ENCODE data around the gene ATP13A4.

The ATP13A4 gene

DNA sequence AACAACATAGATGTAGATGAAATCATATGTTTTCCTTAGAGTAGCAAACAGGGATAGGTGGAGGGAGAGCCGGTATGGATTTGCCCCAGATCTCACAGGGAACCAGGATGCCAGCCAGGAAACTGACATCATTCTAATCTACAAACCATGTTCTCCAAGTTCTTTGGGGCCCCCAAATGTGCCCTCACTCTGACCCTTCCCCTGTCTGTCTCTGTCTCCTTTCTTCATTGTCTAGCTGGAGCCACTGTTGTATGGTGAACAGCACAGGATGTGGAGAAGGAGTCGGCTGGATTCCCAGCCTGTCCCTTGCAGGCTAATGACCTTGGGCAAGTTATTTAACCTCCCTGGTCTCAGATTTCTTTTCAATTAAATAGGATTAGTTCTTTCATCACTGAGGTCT, 177.1 kb downstream of the ATP13A4 start:
- H3K27ac Mint-ChIP-seq, result no peak overlapping the region
- DNase-seq (ENCODE audit: low spot score), result no peak
- H3K4me3 Mint-ChIP-seq, result no peak overlapping the region
- H3K36me3 Mint-ChIP-seq (ENCODE audit: low read depth), result no peaks in the 10 kb centered on the region
- H3K27me3 Mint-ChIP-seq (ENCODE audit: low read depth), result peaks cover 11% of the 10 kb centered on the region
- H3K4me1 Mint-ChIP-seq (ENCODE audit: low read depth), result peaks cover 7% of the 10 kb centered on the region
- H3K9me3 Mint-ChIP-seq, result no peaks in the 10 kb centered on the region

- Mint-ChIP-seq H3K4me1 (ENCODE audit: low read depth) (peaks cover 11% of the 10 kb centered on the region), H3K4me3 (no peak overlapping the region), H3K9me3 (no peaks in the 10 kb centered on the region), H3K27me3 (ENCODE audit: low read depth) (peaks cover 8% of the 10 kb centered on the region), H3K36me3 (ENCODE audit: low read depth) (no peaks in the 10 kb centered on the region), H3K27ac (no peak overlapping the region)
- DNase-seq (ENCODE audit: low spot score), result no peak
These were observed 179.1 kb downstream of the ATP13A4 start for GRCh38 chr3:193375614-193376013.

- Mint-ChIP-seq H3K36me3 (ENCODE audit: low read depth) (no peaks in the 10 kb centered on the region), H3K4me3 (no peak overlapping the region)
These were observed 181.9 kb downstream of the ATP13A4 start for GRCh38 chr3:193372783-193373182.

DNA sequence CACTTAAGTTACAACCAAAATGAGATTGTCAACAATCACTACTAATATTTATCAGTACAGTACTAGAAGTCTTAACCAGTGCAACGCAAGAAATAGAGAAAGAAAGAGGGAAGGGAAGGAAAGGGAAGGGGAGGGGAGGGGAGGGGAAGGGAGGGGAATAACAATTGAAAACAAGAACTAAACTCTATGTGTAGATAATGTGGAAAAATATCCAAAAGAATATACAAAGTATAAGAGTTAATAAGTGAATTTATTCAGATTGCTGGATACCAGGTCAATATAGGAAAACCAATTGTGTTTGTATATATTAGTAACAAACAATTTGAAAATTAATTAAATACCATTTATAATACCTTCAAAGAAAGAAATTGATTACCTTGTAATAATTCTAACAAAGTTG, 186.8 kb downstream of the ATP13A4 start:
- no peaks in the 10 kb centered on the region for H3K9me3 Mint-ChIP-seq
- H3K27me3 Mint-ChIP-seq (ENCODE audit: low read depth), result peaks cover 12% of the 10 kb centered on the region
- H3K36me3 Mint-ChIP-seq (ENCODE audit: low read depth), result no peaks in the 10 kb centered on the region
- H3K4me3 Mint-ChIP-seq, result no peak overlapping the region
- H3K4me1 Mint-ChIP-seq (ENCODE audit: low read depth), result peaks cover 6% of the 10 kb centered on the region
- H3K27ac Mint-ChIP-seq, result no peak overlapping the region
- no peak for DNase-seq (ENCODE audit: low spot score)

More at GRCh38 chr3:193372783-193373182, 181.9 kb downstream of the ATP13A4 start:
- Mint-ChIP-seq H3K9me3 (no peaks in the 10 kb centered on the region), H3K27ac (no peak overlapping the region), H3K4me1 (ENCODE audit: low read depth) (peaks cover 11% of the 10 kb centered on the region), H3K27me3 (ENCODE audit: low read depth) (peaks cover 8% of the 10 kb centered on the region)
- DNase-seq (ENCODE audit: low spot score), result no peak

GRCh38 chr3:193357291-193357690, 197.4 kb downstream of the ATP13A4 start:
- H3K27ac Mint-ChIP-seq, result no peak overlapping the region
- no peaks in the 10 kb centered on the region for H3K36me3 Mint-ChIP-seq (ENCODE audit: low read depth)
- no peaks in the 10 kb centered on the region for H3K27me3 Mint-ChIP-seq (ENCODE audit: low read depth)
- no peak for DNase-seq (ENCODE audit: low spot score)
- H3K4me1 Mint-ChIP-seq (ENCODE audit: low read depth), result no peaks in the 10 kb centered on the region
- no peaks in the 10 kb centered on the region for H3K9me3 Mint-ChIP-seq
- no peak overlapping the region for H3K4me3 Mint-ChIP-seq

- Mint-ChIP-seq H3K4me1 (ENCODE audit: low read depth) (no peaks in the 10 kb centered on the region), H3K36me3 (ENCODE audit: low read depth) (no peaks in the 10 kb centered on the region), H3K27ac (no peak overlapping the region), H3K4me3 (no peak overlapping the region), H3K27me3 (ENCODE audit: low read depth) (peaks cover 2% of the 10 kb centered on the region), H3K9me3 (no peaks in the 10 kb centered on the region)
- DNase-seq (ENCODE audit: low spot score), result no peak
These were observed 200.3 kb downstream of the ATP13A4 start for GRCh38 chr3:193354423-193354822.

All from T-helper 2 cell treated with Interferon-gamma antibody and Interleukin-4, amounts not matched to agents 5 μg/mL and 100 μg/mL, for 36 hours (primary cell).